ENCODE results near the gene CHPT1.

GRCh38 chr12:101696251-101697196 lies 916 bp upstream of the CHPT1 start:
- TF ChIP-seq CTCF (IDR thresholded peaks at IDR 0.05 in 4 of 5, conservative IDR thresholded peaks at IDR 0.05 in 1 of 5) (no peak), POLR2A (IDR thresholded peaks at IDR 0.05) (peak; percentile 10 to 56)

All from gastrocnemius medialis (tissue), 4 donors.